ENCODE results near the gene SLC35E3. TPM values are rescaled to one million over a fixed set of nuclear protein-coding genes. Genes with fewer than 3 reads are reported as not detected.
A peak's percentile ranks its signal among the peaks of the same experiment; 100 is the strongest.

Gene SLC35E3
- total and polyA plus RNA-seq, 2 of the 13 experiments (the other 11 are each of a cell fraction or from before 2014, with no cell fraction given): 13.0 to 22.1 TPM

DNA sequence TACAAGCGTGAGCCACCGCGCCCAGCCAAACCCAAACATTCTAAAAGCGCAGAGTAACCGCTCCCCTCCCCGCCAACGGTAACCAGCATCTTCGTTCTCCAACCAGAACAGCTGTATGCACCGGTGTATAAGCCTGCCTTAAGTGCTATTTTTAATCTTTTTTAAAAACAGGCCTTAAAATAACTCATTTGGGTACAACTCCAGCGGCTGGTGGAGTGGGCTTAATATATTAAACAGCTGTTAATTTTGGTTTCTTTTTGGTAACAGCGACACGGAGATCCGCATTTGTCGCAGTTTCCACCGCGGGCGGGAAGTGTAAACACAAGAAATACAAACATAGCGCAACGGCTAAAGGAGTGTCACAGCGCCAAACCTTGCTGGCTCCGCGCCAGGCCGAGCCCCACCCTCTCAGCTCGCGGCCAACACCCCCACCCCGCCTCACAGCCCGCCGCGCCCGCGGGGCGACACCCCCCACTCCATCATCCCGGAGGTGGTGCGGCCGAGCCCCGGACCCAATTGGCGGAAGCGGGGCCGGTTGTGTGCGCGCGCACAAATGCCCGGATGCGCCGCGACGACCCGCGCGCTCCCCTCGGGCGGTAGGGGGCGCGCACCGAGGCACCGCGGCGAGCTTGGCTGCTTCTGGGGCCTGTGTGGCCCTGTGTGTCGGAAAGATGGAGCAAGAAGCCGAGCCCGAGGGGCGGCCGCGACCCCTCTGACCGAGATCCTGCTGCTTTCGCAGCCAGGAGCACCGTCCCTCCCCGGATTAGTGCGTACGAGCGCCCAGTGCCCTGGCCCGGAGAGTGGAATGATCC is 61.8 kb downstream of the SLC35E3 start, which contains the start of gene MDM2 (continued):
- TF ChIP-seq, protein P1, sequence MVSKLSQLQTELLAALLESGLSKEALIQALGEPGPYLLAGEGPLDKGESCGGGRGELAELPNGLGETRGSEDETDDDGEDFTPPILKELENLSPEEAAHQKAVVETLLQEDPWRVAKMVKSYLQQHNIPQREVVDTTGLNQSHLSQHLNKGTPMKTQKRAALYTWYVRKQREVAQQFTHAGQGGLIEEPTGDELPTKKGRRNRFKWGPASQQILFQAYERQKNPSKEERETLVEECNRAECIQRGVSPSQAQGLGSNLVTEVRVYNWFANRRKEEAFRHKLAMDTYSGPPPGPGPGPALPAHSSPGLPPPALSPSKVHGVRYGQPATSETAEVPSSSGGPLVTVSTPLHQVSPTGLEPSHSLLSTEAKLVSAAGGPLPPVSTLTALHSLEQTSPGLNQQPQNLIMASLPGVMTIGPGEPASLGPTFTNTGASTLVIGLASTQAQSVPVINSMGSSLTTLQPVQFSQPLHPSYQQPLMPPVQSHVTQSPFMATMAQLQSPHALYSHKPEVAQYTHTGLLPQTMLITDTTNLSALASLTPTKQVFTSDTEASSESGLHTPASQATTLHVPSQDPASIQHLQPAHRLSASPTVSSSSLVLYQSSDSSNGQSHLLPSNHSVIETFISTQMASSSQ (IDR thresholded peaks at IDR 0.05; ENCODE audit: low read depth): peak; percentile 49; the same call in 1 of the 2 replicates
- TF ChIP-seq, protein P1 (CRISPR knock-in tag; IDR thresholded peaks at IDR 0.05; ENCODE audit: borderline replicate concordance): peak; percentile 87; the same call in 1 of the 2 replicates
- TF ChIP-seq, protein P2, sequence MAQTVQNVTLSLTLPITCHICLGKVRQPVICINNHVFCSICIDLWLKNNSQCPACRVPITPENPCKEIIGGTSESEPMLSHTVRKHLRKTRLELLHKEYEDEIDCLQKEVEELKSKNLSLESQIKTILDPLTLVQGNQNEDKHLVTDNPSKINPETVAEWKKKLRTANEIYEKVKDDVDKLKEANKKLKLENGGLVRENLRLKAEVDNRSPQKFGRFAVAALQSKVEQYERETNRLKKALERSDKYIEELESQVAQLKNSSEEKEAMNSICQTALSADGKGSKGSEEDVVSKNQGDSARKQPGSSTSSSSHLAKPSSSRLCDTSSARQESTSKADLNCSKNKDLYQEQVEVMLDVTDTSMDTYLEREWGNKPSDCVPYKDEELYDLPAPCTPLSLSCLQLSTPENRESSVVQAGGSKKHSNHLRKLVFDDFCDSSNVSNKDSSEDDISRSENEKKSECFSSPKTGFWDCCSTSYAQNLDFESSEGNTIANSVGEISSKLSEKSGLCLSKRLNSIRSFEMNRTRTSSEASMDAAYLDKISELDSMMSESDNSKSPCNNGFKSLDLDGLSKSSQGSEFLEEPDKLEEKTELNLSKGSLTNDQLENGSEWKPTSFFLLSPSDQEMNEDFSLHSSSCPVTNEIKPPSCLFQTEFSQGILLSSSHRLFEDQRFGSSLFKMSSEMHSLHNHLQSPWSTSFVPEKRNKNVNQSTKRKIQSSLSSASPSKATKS (CRISPR knock-in tag; IDR thresholded peaks at IDR 0.05): no peak
- no peak for TF ChIP-seq SUZ12 (IDR thresholded peaks at IDR 0.05; ENCODE audit: low read depth, low read length)
- TF ChIP-seq, protein P3, sequence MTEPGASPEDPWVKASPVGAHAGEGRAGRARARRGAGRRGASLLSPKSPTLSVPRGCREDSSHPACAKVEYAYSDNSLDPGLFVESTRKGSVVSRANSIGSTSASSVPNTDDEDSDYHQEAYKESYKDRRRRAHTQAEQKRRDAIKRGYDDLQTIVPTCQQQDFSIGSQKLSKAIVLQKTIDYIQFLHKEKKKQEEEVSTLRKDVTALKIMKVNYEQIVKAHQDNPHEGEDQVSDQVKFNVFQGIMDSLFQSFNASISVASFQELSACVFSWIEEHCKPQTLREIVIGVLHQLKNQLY (CRISPR knock-in tag; IDR thresholded peaks at IDR 0.05): 0 out of 2 replicates have a peak, but pooled peaks have one; percentile 9
- TF ChIP-seq, protein P4, sequence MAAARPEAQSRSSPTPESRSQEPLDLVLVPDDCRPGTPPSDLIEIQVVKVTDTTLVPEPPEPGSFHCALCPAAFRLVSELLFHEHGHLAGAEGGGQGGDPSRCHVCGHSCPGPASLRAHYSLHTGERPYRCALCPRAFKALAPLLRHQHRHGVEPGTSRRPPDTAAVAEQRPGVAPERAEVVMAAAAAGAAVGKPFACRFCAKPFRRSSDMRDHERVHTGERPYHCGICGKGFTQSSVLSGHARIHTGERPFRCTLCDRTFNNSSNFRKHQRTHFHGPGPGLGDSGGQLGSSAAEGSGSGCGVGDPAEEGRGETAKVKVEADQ (CRISPR knock-in tag; IDR thresholded peaks at IDR 0.05; ENCODE audit: borderline replicate concordance): peak; percentile 76; the same call in 1 of the 2 replicates
- TF ChIP-seq ZNF460 (CRISPR knock-in tag; IDR thresholded peaks at IDR 0.05; ENCODE audit: borderline replicate concordance): peak; percentile 40; the same call in 1 of the 2 replicates
- TF ChIP-seq HNF4G (IDR thresholded peaks at IDR 0.05; ENCODE audit: borderline replicate concordance, low read depth, low read length): peak; percentile 17; the same call in 1 of the 2 replicates
- no peak for TF ChIP-seq HNF4G (CRISPR knock-in tag; IDR thresholded peaks at IDR 0.05; ENCODE audit: borderline replicate concordance, low read depth)
- TF ChIP-seq, protein P5, sequence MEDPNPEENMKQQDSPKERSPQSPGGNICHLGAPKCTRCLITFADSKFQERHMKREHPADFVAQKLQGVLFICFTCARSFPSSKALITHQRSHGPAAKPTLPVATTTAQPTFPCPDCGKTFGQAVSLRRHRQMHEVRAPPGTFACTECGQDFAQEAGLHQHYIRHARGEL (CRISPR knock-in tag; IDR thresholded peaks at IDR 0.05): 0 out of 2 replicates have a peak, but pooled peaks have one; percentile 58
- TF ChIP-seq, protein P6, sequence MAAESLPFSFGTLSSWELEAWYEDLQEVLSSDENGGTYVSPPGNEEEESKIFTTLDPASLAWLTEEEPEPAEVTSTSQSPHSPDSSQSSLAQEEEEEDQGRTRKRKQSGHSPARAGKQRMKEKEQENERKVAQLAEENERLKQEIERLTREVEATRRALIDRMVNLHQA (CRISPR knock-in tag; IDR thresholded peaks at IDR 0.05): no peak
- TF ChIP-seq, protein P7, sequence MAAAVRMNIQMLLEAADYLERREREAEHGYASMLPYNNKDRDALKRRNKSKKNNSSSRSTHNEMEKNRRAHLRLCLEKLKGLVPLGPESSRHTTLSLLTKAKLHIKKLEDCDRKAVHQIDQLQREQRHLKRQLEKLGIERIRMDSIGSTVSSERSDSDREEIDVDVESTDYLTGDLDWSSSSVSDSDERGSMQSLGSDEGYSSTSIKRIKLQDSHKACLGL (CRISPR knock-in tag; IDR thresholded peaks at IDR 0.05): peak; percentile 74
- TF ChIP-seq GABPB1 (CRISPR knock-in tag; IDR thresholded peaks at IDR 0.05): peak; percentile 90
- no peak for TF ChIP-seq ZBTB8A (CRISPR knock-in tag; IDR thresholded peaks at IDR 0.05; ENCODE audit: borderline replicate concordance, low read depth)

Data from HepG2 (cell line).